ENCODE measurements around the gene PELI1.

- TF ChIP-seq CTCF (IDR thresholded peaks at IDR 0.05; ENCODE audit: low read length) (no peak), EZH2 (IDR thresholded peaks at IDR 0.05; ENCODE audit: borderline replicate concordance, low read length) (no peak)
These were observed 13.9 kb downstream of the PELI1 start for GRCh38 chr2:64130333-64130732.
